ENCODE measurements around the gene NRG3. TPM values are rescaled to one million over a fixed set of nuclear protein-coding genes. Genes with fewer than 3 reads are reported as not detected.

Gene NRG3
- polyA plus RNA-seq, 2 donors, result 0.01 to 0.04 TPM

DNA sequence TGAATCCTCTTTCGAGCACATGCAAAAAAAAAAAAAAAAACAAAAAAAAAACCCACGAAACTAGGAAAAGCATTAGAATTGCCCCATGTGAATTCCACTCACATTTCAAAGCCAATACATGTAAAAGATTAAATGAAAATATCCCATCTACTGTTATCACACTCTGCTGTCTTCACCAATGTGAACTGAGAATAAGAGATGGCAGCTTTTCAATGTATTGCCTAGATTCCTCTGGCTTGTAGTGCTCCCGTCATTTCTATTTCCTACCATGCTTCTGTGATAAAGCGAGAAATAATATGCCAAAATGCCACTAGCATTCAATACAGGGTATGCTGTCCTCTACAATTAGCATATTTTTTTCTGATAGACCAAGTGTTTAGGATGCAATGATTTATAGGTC, 517.0 kb downstream of the NRG3 start:
- no peaks in the 10 kb centered on the region for H3K36me3 ChIP-seq (ENCODE audit: control insufficient read depth in 2 of 2, insufficient read depth in 2 of 2, low read length in 1 of 2)
- H3K27me3 ChIP-seq (ENCODE audit: control insufficient read depth in 1 of 2, insufficient read depth in 2 of 2, low read length in 2 of 2), result no peaks in the 10 kb centered on the region
- 62 to 81% methylated on average over 4 of the region's 4 CpGs for WGBS, 2 donors
- H3K27ac ChIP-seq (ENCODE audit: low read depth in 2 of 2, low read length in 1 of 2), result no peak overlapping the region
- no peaks in the 10 kb centered on the region for H3K9me3 ChIP-seq (ENCODE audit: control insufficient read depth in 2 of 2, insufficient read depth in 1 of 2, low read depth in 1 of 2, low read length in 1 of 2)
- H3K4me3 ChIP-seq (ENCODE audit: low read depth in 1 of 2, low read length in 2 of 2), result no peak overlapping the region
- no peaks in the 10 kb centered on the region for H3K4me1 ChIP-seq (ENCODE audit: control insufficient read depth in 2 of 2, insufficient read depth in 2 of 2, low read length in 1 of 2)

- no peaks in the 10 kb centered on the region for H3K9me3 ChIP-seq (ENCODE audit: control insufficient read depth in 2 of 2, insufficient read depth in 1 of 2, low read depth in 1 of 2, low read length in 1 of 2)
- H3K36me3 ChIP-seq (ENCODE audit: control insufficient read depth in 2 of 2, insufficient read depth in 2 of 2, low read length in 1 of 2), result no peaks in the 10 kb centered on the region
- no peak overlapping the region for H3K27ac ChIP-seq (ENCODE audit: low read depth in 2 of 2, low read length in 1 of 2)
- no peak overlapping the region for H3K4me3 ChIP-seq (ENCODE audit: low read depth in 1 of 2, low read length in 2 of 2)
- H3K4me1 ChIP-seq (ENCODE audit: control insufficient read depth in 2 of 2, insufficient read depth in 2 of 2, low read length in 1 of 2), result no peaks in the 10 kb centered on the region
- H3K27me3 ChIP-seq (ENCODE audit: control insufficient read depth in 1 of 2, insufficient read depth in 2 of 2, low read length in 2 of 2), result no peaks in the 10 kb centered on the region
Measured at GRCh38 chr10:82392533-82392932, 517.5 kb downstream of the NRG3 start.

- Histone ChIP-seq H3K36me3 (ENCODE audit: control insufficient read depth in 2 of 2, insufficient read depth in 2 of 2, low read length in 1 of 2) (no peaks in the 10 kb centered on the region), H3K27ac (ENCODE audit: low read depth in 2 of 2, low read length in 1 of 2) (no peak overlapping the region), H3K4me1 (ENCODE audit: control insufficient read depth in 2 of 2, insufficient read depth in 2 of 2, low read length in 1 of 2) (no peaks in the 10 kb centered on the region), H3K9me3 (ENCODE audit: control insufficient read depth in 2 of 2, insufficient read depth in 1 of 2, low read depth in 1 of 2, low read length in 1 of 2) (no peaks in the 10 kb centered on the region), H3K27me3 (ENCODE audit: control insufficient read depth in 1 of 2, insufficient read depth in 2 of 2, low read length in 2 of 2) (no peaks in the 10 kb centered on the region), H3K4me3 (ENCODE audit: low read depth in 1 of 2, low read length in 2 of 2) (no peak overlapping the region)
- WGBS, 2 donors, result 62 to 76% methylated on average over 5 of the region's 5 CpGs
Measured at GRCh38 chr10:82394122-82394521, 519.1 kb downstream of the NRG3 start.

GRCh38 chr10:82394987-82395386, 520.0 kb downstream of the NRG3 start:
- Histone ChIP-seq H3K4me1 (ENCODE audit: control insufficient read depth in 2 of 2, insufficient read depth in 2 of 2, low read length in 1 of 2) (no peaks in the 10 kb centered on the region), H3K27ac (ENCODE audit: low read depth in 2 of 2, low read length in 1 of 2) (no peak overlapping the region), H3K4me3 (ENCODE audit: low read depth in 1 of 2, low read length in 2 of 2) (no peak overlapping the region), H3K27me3 (ENCODE audit: control insufficient read depth in 1 of 2, insufficient read depth in 2 of 2, low read length in 2 of 2) (no peaks in the 10 kb centered on the region), H3K9me3 (ENCODE audit: control insufficient read depth in 2 of 2, insufficient read depth in 1 of 2, low read depth in 1 of 2, low read length in 1 of 2) (no peaks in the 10 kb centered on the region), H3K36me3 (ENCODE audit: control insufficient read depth in 2 of 2, insufficient read depth in 2 of 2, low read length in 1 of 2) (no peaks in the 10 kb centered on the region)
- 92 to 94% methylated on average over 5 of the region's 5 CpGs for WGBS, 2 donors

DNA sequence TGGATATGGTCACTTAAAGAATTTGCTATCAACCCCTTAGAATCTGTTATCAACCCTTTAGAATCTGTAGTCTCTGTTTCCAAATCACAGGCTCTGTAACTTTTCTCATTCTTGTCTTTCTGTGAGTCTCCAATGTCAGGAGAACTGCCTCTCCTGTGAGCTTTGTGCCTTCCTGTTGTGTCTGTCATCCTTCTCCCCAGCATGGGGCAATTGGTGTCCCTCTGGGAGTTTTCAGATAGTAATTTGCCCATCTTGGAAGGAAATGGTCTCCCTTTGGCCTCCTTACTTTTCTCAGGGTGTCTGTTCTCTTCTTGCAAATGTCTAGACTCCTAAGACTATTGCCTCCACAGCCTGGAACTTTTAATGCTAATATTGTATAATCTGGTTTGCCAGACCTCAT, 521.9 kb downstream of the NRG3 start:
- H3K4me1 ChIP-seq (ENCODE audit: control insufficient read depth in 2 of 2, insufficient read depth in 2 of 2, low read length in 1 of 2), result no peaks in the 10 kb centered on the region
- no peak overlapping the region for H3K27ac ChIP-seq (ENCODE audit: low read depth in 2 of 2, low read length in 1 of 2)
- H3K4me3 ChIP-seq (ENCODE audit: low read depth in 1 of 2, low read length in 2 of 2), result no peak overlapping the region
- H3K27me3 ChIP-seq (ENCODE audit: control insufficient read depth in 1 of 2, insufficient read depth in 2 of 2, low read length in 2 of 2), result no peaks in the 10 kb centered on the region
- H3K36me3 ChIP-seq (ENCODE audit: control insufficient read depth in 2 of 2, insufficient read depth in 2 of 2, low read length in 1 of 2), result no peaks in the 10 kb centered on the region
- H3K9me3 ChIP-seq (ENCODE audit: control insufficient read depth in 2 of 2, insufficient read depth in 1 of 2, low read depth in 1 of 2, low read length in 1 of 2), result no peaks in the 10 kb centered on the region

- Histone ChIP-seq H3K27me3 (ENCODE audit: control insufficient read depth in 1 of 2, insufficient read depth in 2 of 2, low read length in 2 of 2) (no peaks in the 10 kb centered on the region), H3K4me1 (ENCODE audit: control insufficient read depth in 2 of 2, insufficient read depth in 2 of 2, low read length in 1 of 2) (no peaks in the 10 kb centered on the region), H3K27ac (ENCODE audit: low read depth in 2 of 2, low read length in 1 of 2) (no peak overlapping the region), H3K4me3 (ENCODE audit: low read depth in 1 of 2, low read length in 2 of 2) (no peak overlapping the region), H3K36me3 (ENCODE audit: control insufficient read depth in 2 of 2, insufficient read depth in 2 of 2, low read length in 1 of 2) (no peaks in the 10 kb centered on the region), H3K9me3 (ENCODE audit: control insufficient read depth in 2 of 2, insufficient read depth in 1 of 2, low read depth in 1 of 2, low read length in 1 of 2) (no peaks in the 10 kb centered on the region)
- 24 to 37% methylated on average over 1 of the region's 1 CpG for WGBS, 2 donors
Measured at GRCh38 chr10:82397854-82398253, 522.9 kb downstream of the NRG3 start.

DNA sequence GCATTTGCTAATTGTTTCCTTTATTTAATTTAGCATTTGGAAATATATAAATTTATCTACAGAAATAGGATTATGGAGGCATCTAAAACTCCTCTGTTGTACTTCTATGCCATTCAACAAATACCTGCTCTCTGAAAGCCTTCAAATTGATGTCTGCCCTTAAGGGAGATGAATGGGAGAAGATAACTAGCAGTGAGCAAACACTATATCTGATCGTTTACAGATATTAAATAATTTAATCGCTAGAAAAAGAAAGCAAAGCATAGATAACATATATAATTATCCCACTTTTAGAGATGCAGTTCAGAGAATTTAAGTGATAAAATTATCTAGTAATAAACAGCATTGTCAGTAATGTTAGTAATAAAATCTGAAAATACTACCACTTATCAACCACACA, 524.9 kb downstream of the NRG3 start:
- H3K4me1 ChIP-seq (ENCODE audit: control insufficient read depth in 2 of 2, insufficient read depth in 2 of 2, low read length in 1 of 2), result no peaks in the 10 kb centered on the region
- H3K9me3 ChIP-seq (ENCODE audit: control insufficient read depth in 2 of 2, insufficient read depth in 1 of 2, low read depth in 1 of 2, low read length in 1 of 2), result no peaks in the 10 kb centered on the region
- H3K36me3 ChIP-seq (ENCODE audit: control insufficient read depth in 2 of 2, insufficient read depth in 2 of 2, low read length in 1 of 2), result no peaks in the 10 kb centered on the region
- no peak overlapping the region for H3K27ac ChIP-seq (ENCODE audit: low read depth in 2 of 2, low read length in 1 of 2)
- no peaks in the 10 kb centered on the region for H3K27me3 ChIP-seq (ENCODE audit: control insufficient read depth in 1 of 2, insufficient read depth in 2 of 2, low read length in 2 of 2)
- WGBS, 2 donors, result 51 to 59% methylated on average over 2 of the region's 2 CpGs
- H3K4me3 ChIP-seq (ENCODE audit: low read depth in 1 of 2, low read length in 2 of 2), result no peak overlapping the region

DNA sequence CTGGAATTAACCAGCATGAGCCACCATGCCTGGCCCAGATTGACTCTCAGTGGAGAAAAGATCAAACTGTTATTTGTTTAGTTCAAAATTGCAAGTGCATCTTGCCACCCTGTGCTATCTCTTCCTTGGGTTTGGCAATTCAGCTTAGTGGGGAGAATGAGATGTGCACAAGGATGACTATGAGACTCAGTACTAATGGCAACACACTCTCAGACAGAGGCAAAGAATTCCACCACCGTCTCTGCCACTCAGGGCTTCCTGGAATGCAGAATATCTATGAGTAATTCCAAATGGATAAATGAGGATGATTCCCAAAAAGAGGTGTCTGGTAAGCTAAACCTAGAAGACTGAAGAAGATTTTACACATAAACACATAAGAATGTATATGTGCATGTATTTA, 525.8 kb downstream of the NRG3 start:
- no peak overlapping the region for H3K27ac ChIP-seq (ENCODE audit: low read depth in 2 of 2, low read length in 1 of 2)
- 52 to 63% methylated on average over 1 of the region's 1 CpG for WGBS, 2 donors
- no peaks in the 10 kb centered on the region for H3K9me3 ChIP-seq (ENCODE audit: control insufficient read depth in 2 of 2, insufficient read depth in 1 of 2, low read depth in 1 of 2, low read length in 1 of 2)
- H3K4me1 ChIP-seq (ENCODE audit: control insufficient read depth in 2 of 2, insufficient read depth in 2 of 2, low read length in 1 of 2), result no peaks in the 10 kb centered on the region
- no peak overlapping the region for H3K4me3 ChIP-seq (ENCODE audit: low read depth in 1 of 2, low read length in 2 of 2)
- H3K36me3 ChIP-seq (ENCODE audit: control insufficient read depth in 2 of 2, insufficient read depth in 2 of 2, low read length in 1 of 2), result no peaks in the 10 kb centered on the region
- H3K27me3 ChIP-seq (ENCODE audit: control insufficient read depth in 1 of 2, insufficient read depth in 2 of 2, low read length in 2 of 2), result no peaks in the 10 kb centered on the region

DNA sequence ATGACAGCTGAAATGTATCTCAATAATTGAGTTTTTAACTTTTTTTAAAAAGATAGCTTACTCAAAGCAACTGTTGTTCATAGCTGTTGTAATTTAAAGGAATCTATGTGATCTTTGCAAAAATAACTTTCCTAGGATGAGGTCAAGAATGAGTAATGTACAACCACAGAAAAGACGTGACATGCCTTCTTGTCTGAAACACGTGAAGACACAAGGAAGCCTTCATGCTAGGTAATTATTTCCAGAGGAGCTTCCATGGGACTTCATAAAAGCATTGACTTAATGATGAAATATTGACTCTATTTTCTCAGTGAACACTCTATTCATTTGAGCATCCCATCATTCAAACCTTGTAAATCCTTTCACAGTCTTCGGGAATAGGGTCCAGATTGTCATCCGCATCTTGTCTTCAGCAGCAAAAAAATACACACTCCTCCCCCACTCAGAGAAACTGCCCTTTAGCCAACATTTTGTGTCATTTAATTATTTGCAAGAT, 528.0 kb downstream of the NRG3 start:
- Histone ChIP-seq H3K4me1 (ENCODE audit: control insufficient read depth in 2 of 2, insufficient read depth in 2 of 2, low read length in 1 of 2) (no peaks in the 10 kb centered on the region), H3K27me3 (ENCODE audit: control insufficient read depth in 1 of 2, insufficient read depth in 2 of 2, low read length in 2 of 2) (no peaks in the 10 kb centered on the region), H3K36me3 (ENCODE audit: control insufficient read depth in 2 of 2, insufficient read depth in 2 of 2, low read length in 1 of 2) (no peaks in the 10 kb centered on the region), H3K9me3 (ENCODE audit: control insufficient read depth in 2 of 2, insufficient read depth in 1 of 2, low read depth in 1 of 2, low read length in 1 of 2) (no peaks in the 10 kb centered on the region), H3K27ac (ENCODE audit: low read depth in 2 of 2, low read length in 1 of 2) (no peak overlapping the region), H3K4me3 (ENCODE audit: low read depth in 1 of 2, low read length in 2 of 2) (no peak overlapping the region)
- WGBS, 2 donors, result 71 to 76% methylated on average over 4 of the region's 4 CpGs

GRCh38 chr10:82409671-82410070, 534.7 kb downstream of the NRG3 start:
- Histone ChIP-seq H3K27me3 (ENCODE audit: control insufficient read depth in 1 of 2, insufficient read depth in 2 of 2, low read length in 2 of 2) (no peaks in the 10 kb centered on the region), H3K4me3 (ENCODE audit: low read depth in 1 of 2, low read length in 2 of 2) (no peak overlapping the region), H3K27ac (ENCODE audit: low read depth in 2 of 2, low read length in 1 of 2) (no peak overlapping the region), H3K9me3 (ENCODE audit: control insufficient read depth in 2 of 2, insufficient read depth in 1 of 2, low read depth in 1 of 2, low read length in 1 of 2) (peaks cover 0 to 4% of the 10 kb centered on the region in 2 donors), H3K36me3 (ENCODE audit: control insufficient read depth in 2 of 2, insufficient read depth in 2 of 2, low read length in 1 of 2) (no peaks in the 10 kb centered on the region), H3K4me1 (ENCODE audit: control insufficient read depth in 2 of 2, insufficient read depth in 2 of 2, low read length in 1 of 2) (no peaks in the 10 kb centered on the region)
- 79 to 87% methylated on average over 2 of the region's 2 CpGs for WGBS, 2 donors

Data from esophagus (tissue), 2 donors.